GM21447 (cell line): Measurements from ENCODE around the gene FAM120A.
A peak's percentile ranks its signal among the peaks of the same experiment; 100 is the strongest.
"Not testable (repeated sequence)": the region's sequence is repeated elsewhere in the genome, so short reads cannot be mapped to it uniquely, and the experiment has no call there.

Experiments
- ATAC-seq: cut with Tn5 transposase; IDR thresholded peaks from one replicate; pipeline ENCODE4 v1.9.1; 2021; ENCODE audit not compliant: unreplicated experiment

FAM120A gene

DNA sequence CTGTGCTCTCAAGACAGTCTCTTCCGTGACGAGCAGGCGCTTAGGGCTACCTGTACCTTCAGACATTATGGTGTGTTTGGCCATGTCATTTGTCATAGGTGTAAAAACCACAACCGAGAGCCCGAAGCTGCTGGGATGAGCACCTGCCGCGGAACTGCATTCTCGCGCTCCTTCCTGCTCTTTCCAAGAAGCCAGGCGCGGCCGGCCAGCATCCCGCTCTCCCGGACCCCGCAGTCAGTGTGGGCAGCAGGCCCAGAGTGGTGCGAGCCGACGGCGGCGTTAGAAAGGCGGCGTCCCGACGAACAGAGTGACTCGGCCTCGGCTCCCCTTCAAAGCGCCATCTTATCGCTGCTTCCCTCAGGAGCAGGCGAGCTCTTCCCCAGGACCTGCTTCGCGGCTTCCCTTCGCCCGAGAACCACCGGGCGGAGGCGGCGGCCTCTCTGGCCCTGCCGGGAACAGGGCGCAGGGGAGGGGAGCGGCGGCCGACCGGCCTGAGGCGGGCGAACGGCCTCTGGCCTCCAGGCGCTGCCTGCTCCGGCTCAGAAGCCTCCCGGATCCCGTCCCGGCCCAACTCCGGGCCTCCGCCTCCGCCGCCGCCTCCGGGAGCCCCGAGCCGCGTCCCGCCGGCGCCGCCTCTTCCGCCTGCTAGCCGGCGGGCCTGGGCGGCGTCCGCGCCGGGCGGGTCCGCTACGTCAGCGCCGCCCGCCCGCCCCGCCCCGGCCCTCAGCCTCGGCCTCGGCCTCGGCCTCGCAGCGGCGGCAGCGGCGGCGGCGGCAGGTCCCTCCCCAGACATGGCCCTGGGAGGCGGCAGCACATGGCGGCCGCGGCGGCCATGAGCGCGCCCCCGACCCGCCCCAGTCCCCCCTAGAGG is at the start of gene FAM120A:
Gene FAM120A (plus strand): TSS at position 741 of the 871 bp plus-strand sequence. CDS start 231 bp downstream, outside the sequence.
- peak; percentile 51 for ATAC-seq

- ATAC-seq = no peak
Measured at GRCh38 chr9:93406371-93406770, 45.1 kb upstream of the FAM120A start.

DNA sequence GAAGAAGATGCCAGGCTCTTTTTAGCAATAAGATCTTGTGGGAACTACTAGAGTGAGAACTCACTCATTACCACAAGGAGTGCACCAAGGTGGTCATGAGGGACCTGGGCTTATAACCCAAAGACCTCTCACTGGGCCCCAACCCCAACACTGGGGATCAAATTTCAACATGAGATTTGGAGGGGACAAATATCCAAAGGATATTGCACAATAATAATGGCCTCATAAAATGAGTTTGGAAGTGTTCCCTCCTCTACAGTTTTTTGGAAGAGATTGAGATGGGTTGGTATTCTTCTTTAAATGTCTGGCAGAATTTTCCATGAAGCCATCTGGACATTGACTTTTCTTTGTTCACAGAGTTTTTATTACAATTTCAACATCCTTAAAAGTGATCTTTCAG is 38.0 kb upstream of the FAM120A start:
- no peak for ATAC-seq

GRCh38 chr9:93415176-93415690 is 36.3 kb upstream of the FAM120A start:
- no peak for ATAC-seq

- ATAC-seq = no peak
Measured at GRCh38 chr9:93416530-93417235, 34.8 kb upstream of the FAM120A start.

DNA sequence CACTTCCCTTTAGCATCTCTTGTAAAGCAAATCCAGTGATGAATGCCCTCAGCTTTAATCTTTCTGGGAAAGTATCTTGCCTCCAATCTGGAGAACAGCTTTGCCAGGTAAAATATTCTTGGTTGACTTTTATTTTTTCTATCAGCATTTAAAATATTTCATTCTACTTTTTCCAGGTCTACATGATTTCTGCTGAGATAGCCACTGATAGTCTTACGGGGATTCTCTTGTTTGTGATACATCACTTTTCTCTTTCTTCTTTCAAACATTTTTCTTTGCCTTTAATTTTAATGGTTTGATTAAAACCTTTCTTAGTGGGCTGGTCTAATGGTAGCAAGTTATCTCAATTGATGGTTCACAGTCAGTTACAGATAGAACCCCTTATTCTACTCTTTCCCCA is 33.9 kb upstream of the FAM120A start:
- no peak for ATAC-seq

GRCh38 chr9:93419023-93419422 is 32.5 kb upstream of the FAM120A start:
- ATAC-seq = no peak

DNA sequence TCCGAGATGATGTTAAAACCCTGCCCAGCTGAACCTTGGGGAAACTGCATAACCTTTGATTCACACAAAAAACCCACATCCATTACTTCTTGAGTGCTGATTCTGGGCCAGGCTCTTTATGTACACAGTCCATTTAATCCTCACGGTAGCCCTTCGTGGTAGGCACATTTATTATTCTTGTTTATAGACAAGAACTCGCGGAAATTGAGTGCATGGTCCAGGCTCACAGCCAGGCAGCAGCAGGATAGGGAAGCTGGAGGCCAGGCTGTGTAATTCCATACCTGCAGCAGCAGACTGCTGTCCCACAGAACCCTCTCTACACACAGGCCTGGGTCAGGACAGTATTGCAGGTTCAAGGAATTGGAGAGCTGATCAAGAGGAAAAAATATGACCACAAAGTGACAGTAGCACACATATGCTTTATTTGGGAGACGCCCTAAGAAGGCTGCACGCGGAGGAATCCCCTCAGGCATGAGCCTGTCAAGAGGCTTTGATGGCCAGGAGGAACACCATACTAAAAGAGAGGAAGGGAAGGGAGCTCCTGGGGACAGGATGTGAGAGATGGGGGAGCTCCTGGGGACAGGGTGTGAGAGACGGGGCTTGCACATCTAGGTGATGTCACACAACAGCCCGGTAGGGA is 28.4 kb upstream of the FAM120A start:
- ATAC-seq = no peak

GRCh38 chr9:93427655-93428379 is 23.7 kb upstream of the FAM120A start:
- no peak for ATAC-seq

GRCh38 chr9:93431539-93432105 is 19.9 kb upstream of the FAM120A start:
- no peak for ATAC-seq

GRCh38 chr9:93432964-93433363 is 18.5 kb upstream of the FAM120A start:
- no peak for ATAC-seq

DNA sequence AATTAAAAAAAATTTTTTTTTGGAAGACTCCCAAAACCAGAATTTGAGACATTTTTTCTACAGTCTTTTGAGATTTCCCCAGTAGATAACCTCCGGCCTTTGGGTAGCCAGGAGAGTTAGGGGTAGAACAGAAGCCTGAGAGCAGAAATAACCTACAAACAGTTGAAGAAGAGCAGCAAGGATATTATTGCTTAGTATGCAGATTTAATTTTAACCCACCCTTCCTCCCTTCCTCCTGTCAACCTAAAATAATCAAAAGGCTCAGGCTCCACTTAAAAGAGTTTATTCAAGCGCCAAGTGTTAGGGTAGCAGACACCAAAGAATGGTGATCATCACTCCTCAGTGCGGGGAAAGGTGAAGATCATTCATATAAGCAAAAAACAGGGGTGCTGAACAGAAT is 17.4 kb upstream of the FAM120A start:
- ATAC-seq = no peak

DNA sequence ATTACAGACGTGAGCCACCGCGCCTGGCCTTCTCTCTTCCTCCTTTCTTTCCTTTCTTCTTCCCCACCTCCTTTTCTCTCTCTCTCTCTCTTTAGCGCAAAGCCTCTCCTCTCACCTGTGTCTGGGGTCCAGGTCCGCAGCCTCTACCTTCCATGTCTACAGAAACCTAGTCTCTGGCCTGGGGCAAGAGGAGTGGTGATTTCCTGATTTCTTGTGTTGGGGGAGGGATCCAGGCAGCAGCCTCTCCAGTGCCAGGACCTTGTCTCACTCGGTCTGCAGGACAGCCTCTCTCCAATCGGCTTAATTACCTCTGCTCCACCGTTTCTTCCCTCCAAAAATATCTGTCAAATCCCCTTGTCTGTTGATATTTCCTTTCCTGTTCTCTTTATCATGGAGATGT is 16.1 kb upstream of the FAM120A start:
- no peak for ATAC-seq

- no peak for ATAC-seq
Measured at GRCh38 chr9:93436218-93436617, 15.3 kb upstream of the FAM120A start.

DNA sequence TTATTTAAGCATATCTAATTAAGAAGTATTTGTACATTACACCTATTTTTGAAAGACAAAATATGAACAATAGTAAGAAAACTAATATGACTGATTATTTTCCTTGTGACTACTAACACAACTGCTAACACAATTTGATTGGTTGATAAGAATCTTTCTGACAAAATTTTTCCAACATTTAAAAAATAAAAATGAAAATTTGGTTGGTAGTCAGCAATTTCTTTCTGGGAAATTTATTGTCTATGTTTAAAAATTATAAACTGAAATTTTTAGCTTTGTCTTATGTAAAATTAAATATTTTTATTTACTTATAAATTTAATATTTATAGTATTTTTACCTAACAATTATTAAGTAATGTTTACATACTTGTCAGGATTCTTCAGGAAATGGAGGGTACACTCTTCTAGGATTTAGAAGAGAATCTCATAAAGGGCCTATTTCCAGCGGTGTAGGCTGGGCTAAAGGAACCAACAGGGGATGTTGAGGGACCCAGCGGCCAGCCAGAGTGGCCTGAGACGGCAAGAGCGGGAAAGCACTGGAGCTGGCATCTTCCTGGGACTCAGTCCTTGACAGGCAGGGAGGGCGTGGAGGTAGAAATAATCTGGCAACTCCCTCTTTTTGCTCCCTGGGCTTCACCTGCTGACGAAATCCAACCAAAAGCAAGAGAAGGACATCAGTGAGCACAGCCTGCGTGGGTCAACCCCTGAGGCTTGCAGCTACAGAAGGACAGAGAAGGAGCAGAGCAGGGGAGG is 14.7 kb upstream of the FAM120A start:
- ATAC-seq = no peak

- no peak for ATAC-seq
Measured at GRCh38 chr9:93437996-93438395, 13.5 kb upstream of the FAM120A start.

- not testable (repeated sequence) for ATAC-seq
Measured at GRCh38 chr9:93439301-93439700, 12.2 kb upstream of the FAM120A start.

DNA sequence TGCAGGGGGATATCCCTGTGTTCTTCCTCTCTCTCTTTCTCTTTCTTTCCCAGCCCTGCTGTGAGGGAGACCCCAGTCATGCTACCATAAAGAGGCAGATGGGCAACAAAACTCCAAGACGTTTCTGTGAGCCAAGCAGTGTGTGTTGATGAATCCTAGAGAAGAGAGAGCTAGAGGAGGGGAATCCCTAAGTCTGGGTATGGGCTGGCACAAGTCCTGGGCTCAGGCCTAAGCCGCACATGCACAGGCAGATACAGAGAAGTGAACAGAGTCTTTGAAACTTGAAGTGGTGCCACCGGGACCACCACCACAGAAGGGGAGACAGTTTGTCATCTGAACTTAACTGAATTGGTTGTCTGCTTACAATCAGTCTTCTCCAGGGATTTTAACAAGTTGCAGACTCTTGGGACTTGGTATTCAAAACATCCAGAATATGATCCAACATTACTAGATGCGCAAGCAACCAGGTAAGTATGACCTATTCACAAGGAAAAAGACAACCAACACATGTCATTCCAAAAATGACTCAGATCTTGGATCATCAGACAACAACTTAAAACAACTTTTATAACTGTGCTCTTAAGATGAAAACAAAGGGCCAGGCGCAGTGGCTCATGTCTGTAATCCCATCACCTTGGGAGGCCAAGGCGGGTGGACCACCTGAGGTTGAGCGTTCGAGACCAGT is 10.4 kb upstream of the FAM120A start:
- no peak for ATAC-seq

DNA sequence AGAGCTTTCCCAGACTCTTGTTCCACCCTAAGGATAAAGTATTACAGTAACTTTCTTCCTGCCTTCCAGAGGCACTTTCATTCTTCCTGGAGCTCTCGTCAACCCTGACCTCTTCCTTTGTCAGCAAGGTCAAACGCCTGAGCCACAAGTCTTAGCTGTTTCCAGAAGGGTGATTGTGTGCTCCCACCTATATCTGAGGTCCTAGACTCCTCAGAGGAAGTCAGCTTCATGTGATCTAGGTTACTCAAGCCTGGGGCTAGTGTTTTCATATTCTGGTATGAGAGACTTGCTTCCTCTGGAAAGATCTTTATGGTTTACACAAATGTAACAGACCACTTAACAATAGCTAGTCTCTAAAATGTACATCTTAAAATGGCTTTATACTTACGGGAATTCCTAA is 5.4 kb upstream of the FAM120A start:
- ATAC-seq = no peak
